SK-N-SH (cell line): Measurements from ENCODE around the gene RTCA.

Source experiments
- CTCF ChIP-seq: fragments of 200-600 bp; sonication (generic); IDR thresholded peaks from 2 replicates; pipeline ENCODE4 v1.6.1; 2017; ENCODE audit warnings: antibody characterized with exemption, mild to moderate bottlenecking, moderate library complexity
- EP300 ChIP-seq, 2 experiments: IDR thresholded peaks; 2 replicates each; pipeline versions ENCODE4 v1.4.0 to v1.6.1; 2012; ENCODE audit warnings: borderline replicate concordance in 1 of 2, low read depth in 1 of 2, low read length in 1 of 2
- NFIC ChIP-seq: IDR thresholded peaks from 2 replicates; pipeline ENCODE4 v1.4.0; 2012; ENCODE audit warnings: borderline replicate concordance
- YY1 ChIP-seq: IDR thresholded peaks from 2 replicates; pipeline ENCODE4 v1.4.0; 2012; ENCODE audit warnings: low read depth, mild to moderate bottlenecking

- no peak for TF ChIP-seq CTCF
- no peak for TF ChIP-seq EP300 (IDR thresholded peaks at IDR 0.05; ENCODE audit: borderline replicate concordance in 1 of 2, low read depth in 1 of 2, low read length in 1 of 2)
- no peak for TF ChIP-seq YY1
- no peak for TF ChIP-seq NFIC
Observed at GRCh38 chr1:100299521-100300222, 33.7 kb downstream of the RTCA start.
